Measurements from ENCODE around the gene DDC.

The DDC gene

GRCh38 chr7:50512384-50512783 is 52.8 kb downstream of the DDC start:
- no peak for DNase-seq

DNA sequence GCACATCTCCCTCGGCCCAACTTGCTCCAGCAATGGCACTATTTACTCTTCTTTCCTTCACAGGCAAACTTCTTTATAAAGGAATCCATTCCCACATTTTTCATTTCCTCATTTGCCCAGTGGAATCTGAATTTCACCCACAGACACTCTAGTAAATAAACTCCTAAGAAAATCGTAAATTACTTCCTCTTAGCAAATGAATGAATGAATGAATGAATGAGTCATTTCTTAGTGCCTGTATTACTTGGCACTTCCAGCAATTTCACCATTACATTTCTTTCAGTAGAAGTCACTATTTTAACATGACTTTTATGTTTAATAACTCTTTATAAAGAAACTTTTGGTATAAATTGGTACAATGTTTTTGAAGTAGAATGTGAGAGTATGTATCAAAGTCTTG is 55.7 kb downstream of the DDC start:
- no peak for DNase-seq

DNA sequence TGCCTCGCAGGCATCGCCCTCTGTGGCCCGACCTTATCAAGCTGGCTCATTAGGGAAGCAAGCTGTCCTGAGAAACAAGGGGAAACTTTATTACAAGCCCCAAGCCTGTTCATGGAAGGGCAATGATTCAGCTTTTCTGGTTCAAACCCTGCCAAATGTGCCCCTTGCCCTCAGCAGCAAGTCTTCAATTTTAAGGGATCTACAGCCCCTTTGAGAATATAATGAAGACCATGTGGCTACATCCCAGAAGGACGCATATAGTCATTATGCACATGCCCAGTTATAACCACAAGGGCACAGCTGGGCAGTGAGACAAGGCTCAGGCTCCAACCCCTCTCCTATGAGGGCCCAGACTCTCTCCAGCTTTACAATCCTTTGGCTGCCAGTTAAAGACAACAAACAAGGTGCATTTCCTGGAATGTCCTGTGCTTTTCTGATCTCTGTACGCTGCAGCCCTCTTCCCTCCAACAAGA is 56.7 kb downstream of the DDC start:
- no peak for DNase-seq

DNA sequence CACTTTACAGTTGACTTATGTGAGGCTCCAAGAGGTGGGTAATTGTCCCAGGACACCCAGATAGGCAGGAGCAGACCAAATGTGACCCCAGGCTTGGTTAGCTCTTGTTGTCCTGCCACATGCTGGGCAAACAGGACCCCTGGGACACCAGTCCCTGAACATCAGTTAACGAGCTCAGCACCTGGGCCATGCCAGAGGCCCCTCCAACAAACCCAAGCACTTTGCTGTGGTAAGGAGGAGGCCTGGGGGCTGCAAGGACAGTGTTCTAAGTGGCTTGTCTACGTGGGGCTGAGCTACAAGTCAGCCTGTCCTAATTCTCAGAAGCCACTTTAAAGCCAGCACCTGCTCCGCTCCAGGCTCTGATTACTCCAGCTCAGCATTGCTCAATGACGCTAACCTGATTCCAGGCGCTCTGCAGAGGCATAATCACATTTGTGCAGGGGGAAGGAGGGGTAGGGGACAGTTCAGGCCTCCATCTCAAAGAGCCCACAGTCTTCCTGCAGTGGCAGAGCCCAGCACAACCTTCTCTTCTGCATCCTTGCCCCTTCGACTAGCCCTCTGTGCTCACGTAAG is 57.2 kb downstream of the DDC start:
- DNase-seq = no peak

- no peak for DNase-seq
These were observed 59.5 kb downstream of the DDC start for GRCh38 chr7:50505553-50506210.

DNA sequence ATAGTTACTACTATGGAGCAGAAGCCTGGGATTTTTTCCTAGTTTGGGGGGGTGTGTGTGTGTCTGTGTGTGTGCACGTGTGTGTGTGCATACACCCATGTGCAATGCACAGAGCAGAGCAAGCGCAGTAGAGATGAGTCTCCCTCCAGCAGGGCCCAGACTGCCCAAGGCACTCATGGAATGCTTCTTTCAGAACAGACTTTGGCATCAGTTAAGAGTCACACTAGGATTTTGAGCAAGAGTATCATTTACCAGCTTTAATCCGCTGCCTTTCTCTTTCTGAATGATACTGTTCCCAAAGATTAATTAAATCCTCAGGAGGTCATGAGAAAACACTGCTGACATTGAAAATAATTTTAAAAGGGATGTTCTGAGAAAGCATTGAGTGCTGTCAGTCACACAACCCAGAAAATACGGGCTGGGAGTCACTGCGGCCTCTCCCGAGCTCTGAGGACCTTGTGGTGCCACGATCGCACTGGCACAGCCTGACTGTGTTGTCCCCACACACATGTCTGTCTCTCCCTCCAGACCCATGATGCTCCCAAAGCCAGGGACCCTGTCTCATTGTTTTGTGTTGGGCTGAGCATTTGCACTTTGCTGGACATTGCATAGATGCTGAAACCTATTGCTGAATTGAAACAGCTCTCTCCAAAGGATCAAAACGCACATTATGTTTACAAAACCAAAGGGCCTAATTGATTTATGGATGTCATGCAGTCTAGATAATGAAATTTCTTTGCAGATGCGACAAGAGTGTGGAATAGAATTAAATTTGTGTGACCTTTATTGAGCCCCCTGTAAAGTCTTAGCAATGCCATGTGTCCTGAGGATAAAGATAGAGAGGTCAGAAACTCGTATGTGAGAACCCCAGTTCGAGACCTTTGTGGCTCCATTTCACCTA is 60.3 kb downstream of the DDC start:
- no peak for DNase-seq

GRCh38 chr7:50502947-50503346 is 62.3 kb downstream of the DDC start:
- DNase-seq = no peak

DNA sequence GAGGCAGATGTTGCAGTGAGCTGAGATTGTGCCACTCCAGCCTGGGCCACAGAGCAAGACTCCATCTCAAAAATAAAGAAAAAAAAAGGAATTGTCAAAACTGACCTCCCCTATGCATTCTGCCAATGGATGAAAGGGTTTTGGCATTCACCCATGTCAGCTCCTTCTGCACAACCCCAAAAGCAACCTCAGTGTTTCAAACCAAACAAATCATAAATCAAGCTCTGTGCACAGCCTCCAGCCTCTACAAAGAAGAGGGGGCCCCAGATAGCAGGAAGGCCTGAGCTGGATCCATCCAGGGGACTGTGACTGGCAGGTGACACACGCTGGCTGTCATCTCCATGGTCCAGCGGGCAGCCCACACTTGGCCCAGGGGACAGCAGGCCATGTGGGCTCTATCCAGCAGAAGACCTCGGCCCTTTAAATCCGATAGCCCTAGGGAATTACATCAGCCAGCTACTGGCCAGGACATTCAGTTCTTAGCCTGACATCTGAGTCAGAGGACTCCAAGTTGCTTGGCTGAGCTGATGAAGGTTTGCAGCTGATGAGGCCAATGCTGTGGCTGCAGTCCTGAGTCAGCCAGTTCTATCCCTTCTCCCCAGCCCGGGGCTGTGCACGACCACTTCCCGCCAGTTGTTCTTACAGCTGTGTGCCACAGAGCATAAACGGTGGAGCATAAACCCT is 63.1 kb downstream of the DDC start:
- DNase-seq = no peak

DNA sequence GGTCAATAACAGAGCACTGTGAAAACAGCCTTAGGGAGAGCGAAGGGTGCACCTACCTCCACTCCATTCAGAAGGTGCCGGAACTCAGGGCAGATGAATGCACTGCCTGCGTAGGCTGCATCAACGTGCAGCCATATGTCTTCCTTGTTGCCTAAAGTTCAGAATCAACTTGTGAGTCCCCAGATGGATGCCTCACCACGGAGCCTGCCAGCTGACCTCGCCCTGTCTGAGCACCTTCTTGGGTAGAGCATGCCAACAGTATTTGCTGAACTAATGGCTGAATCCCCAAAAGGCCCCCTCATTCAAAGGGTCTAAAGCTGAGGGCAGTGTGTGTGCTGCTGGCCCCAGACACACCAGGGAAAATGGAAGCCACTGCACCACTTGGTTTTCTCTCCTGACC is 66.1 kb downstream of the DDC start:
- no peak for DNase-seq

- DNase-seq = no peak
These were observed 67.2 kb downstream of the DDC start for GRCh38 chr7:50497968-50498367.

DNA sequence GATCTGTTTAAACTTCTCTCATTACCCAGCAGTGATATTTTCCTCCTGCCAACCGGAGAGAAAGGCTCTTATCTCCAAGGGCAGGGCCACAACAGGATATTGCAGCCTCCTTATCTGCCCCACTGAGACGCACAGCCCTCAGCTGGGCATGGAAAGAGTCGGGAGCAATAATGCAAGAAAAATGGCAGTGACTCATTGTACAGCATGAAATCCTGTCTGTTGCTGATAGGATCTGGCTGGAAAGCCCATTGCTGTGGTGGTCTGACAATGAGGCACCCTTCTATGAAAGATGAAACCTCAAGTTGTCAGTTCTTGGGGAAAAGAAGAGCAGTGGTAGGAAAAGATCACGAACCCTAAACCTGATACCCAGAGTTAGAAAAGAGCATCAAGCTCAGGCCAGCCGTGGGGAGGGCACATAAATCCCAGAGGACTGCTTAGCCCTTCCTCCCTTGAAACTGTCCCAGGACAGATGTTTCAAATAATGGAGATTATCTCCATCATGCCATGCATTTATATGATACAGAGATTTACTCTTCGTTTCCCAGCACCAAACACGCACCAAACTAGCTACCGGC is 68.0 kb downstream of the DDC start:
- DNase-seq = no peak

DNA sequence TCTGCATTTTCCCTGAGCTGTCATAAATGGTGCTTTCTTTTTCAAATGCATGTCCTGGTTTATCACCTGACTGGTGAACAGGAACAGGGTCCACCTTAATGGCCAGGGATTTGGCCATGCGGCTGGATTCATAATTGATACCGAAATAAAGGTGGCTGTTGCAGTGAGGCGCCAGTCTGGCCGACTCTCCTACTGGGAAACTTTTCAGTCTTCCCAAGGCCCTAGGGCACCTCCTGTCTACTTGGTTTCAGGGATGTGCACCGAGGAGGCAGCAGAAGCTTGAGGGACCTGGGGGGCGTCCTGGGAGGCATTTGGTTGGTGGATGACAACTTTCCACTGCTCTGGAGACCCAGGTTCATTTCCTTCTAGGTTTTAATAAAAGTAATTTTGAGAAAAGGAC is 68.6 kb downstream of the DDC start:
- DNase-seq = no peak

DNA sequence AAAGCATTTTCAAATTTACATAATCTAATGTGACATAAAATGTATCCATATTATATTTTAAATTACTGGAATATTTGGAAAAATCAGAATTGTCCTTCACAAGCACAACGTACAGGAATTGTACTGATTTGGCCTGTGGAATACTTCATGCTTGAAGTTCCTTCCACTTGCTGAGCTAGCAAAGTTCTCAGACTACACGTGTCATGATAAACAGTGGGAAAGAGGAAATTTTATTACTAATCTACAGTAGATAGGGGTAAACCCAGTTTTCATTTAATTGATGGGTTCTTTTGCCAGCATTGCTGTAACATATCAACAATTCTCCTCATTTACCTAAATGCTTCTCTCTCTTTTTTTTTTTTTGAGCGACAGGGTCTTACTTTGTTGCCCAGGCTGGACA is 69.5 kb downstream of the DDC start:
- DNase-seq = no peak

- no peak for DNase-seq
These were observed 72.3 kb downstream of the DDC start for GRCh38 chr7:50492770-50493519.

DNA sequence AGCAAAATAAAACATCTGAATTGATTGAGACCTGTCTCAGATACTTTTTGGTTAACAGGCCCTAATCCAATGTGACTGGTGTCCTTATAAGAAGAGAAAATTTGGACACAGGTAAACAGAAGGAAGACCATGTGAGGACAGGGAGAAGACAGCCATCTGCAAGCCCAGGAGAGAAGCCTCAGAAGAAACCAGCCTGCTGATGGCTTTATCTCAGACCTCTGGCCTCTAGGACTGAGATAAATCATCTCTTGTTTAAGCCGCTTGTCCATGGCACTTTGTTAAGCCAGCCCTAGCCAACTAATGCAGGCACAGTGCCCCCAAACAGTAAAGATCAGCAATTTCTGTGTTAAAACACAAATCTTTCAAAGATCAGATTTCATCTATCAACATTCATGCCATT is 73.3 kb downstream of the DDC start:
- DNase-seq = no peak

DNA sequence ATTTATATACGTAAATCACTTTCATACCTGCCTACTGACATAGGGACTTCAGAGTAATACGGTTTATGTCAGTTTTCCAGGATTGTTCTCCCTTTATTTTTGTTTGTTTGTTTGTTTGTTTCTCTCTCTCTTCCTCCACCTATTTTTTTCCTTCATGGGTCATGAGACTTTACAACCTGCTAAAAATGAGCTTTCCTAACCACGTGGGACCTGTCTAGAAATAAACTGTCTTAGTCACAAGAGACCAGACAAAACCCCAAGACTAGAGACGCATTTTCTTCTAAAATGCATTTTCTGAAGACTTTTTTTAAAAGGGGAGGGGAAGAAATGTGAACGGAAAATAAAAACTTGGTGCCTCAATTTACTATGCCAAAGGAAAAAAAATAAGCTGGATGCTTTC is 74.0 kb downstream of the DDC start:
- no peak for DNase-seq

DNA sequence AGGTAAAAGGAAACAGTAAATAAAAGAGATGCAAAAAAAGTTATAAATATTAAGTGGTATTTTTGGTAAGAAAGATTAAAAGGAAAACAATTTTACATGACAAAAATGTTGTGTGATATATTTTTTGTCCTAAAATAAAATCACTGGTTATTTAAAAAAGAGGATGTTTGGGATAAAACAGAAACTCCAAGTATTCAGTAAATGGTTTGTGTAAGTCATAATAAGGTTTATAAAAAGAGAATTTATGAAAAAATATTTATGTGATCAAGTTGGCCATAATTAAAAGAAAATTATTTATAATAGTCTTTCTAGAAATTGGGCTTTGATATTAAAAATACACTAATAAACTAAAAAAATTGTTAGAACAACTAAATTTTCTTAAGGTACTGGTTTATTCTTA is 76.8 kb downstream of the DDC start:
- DNase-seq = no peak

- no peak for DNase-seq
These were observed 78.7 kb downstream of the DDC start for GRCh38 chr7:50486512-50486911.

DNA sequence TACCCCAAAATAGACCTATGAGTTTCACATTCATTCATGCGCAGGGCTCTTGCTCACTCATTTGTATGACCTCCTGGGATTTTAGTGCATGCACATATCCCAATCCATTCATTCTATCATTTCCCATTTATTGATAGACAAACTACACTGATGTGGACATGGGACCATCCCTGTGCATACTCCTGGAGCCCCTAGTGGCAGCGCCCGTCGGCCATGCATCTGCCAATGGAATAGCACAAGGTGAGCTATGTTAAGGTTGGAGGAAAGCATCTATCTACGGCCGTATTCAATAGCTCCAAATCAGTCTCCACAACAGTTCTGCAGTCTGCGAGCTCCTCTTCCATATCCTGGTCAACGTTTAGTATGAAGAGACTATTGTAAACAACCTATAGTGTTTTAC is 83.3 kb downstream of the DDC start:
- no peak for DNase-seq

GRCh38 chr7:50480797-50481196 is 84.4 kb downstream of the DDC start:
- DNase-seq = no peak

GRCh38 chr7:50479743-50480517 is 85.3 kb downstream of the DDC start:
- no peak for DNase-seq

DNA sequence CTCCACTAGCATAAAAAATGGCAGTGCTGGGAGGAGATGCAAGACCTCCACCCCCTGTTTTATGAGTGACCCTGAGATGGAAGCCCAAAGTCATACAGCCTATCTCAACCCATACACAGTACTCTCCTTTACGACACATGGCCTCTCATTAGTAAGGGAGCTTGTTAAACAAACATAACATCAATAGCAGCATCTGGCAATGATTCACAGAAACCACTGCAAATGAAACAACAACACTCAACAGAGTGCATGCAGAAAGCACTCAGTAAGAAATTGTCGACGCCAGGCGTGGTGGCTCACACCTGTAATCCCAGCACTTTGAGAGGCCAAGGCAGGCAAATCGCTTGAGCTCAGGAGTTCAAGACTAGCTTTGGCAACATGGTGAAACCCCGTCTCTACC is 87.6 kb downstream of the DDC start:
- DNase-seq = no peak

Data from NCI-H1694 treated with DMSO at 0.1 percent for 48 hours (cell line).